H7 (cell line): ENCODE results near the gene CUX1. TPM values are rescaled to one million over a fixed set of nuclear protein-coding genes. Genes with fewer than 3 reads are reported as not detected.

ENCODE experiments used
- DNase-seq: peaks from one replicate; pipeline ENCODE4 v3.0.0; 2012
- H3K27me3 ChIP-seq: 2 replicates; pipeline ENCODE4 v1.6.0; 2011; ENCODE audit warnings: mild to moderate bottlenecking, low read length; ENCODE audit not compliant: control insufficient read depth, insufficient read depth
- H3K36me3 ChIP-seq: replicated peaks from 2 replicates; pipeline ENCODE4 v1.5.1; 2011; ENCODE audit warnings: low read length; ENCODE audit not compliant: control insufficient read depth, insufficient read depth
- H3K4me3 ChIP-seq: 2 replicates; pipeline ENCODE4 v1.5.1; 2011; ENCODE audit warnings: low read depth, mild to moderate bottlenecking, control low read depth, low read length, moderate library complexity; ENCODE audit not compliant: insufficient read depth
- total RNA-seq: library from RNA; depleted of rRNA; stranded (reverse); fragments of >200 nt; shearing (Covaris generic); gene quantifications from 2 replicates; pipeline ENCODE4 v1.2.3, GENCODE V29; 2014

The CUX1 gene
- total RNA-seq, 1 experiment from 2014 or later = 28.2 TPM

DNA sequence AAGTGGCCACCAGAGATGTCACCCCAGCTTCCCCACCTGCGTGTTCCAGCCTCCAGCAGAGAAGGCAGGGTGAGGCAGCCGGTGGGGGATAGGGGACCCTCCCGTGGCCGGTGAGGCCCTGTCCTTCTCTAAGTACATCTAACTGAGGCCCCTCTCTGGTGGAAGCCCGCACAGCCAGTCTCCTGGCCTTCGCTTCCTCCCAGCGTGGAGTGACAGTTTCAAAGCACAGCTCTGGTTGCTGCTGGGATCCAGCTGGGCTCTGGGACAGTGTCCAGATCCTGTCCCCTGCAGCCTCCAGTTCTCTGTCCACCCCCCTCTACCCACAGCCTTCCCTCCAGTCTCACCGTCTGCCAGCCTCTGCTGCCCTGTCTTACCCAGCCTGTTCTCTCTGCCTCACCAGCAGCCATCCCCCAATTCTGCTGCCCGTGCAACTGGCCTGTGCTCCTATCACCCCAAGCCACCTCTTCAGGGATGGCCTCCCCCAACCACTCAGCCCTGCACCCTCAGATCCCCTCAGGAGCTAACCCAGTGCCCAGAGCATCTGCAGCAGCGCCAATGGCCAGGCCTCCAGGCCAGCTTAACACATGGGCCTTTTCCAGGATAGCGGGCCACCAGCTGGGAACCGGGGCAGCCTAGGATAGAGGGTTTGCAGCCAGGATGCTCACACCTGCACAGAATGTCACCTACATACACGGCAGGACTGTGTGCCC, 452.9 kb downstream of the CUX1 start:
- Histone ChIP-seq H3K4me3 (no peak overlapping the region), H3K36me3 (no peaks in the 10 kb centered on the region), H3K27me3 (no peaks in the 10 kb centered on the region)
- no peak for DNase-seq

DNA sequence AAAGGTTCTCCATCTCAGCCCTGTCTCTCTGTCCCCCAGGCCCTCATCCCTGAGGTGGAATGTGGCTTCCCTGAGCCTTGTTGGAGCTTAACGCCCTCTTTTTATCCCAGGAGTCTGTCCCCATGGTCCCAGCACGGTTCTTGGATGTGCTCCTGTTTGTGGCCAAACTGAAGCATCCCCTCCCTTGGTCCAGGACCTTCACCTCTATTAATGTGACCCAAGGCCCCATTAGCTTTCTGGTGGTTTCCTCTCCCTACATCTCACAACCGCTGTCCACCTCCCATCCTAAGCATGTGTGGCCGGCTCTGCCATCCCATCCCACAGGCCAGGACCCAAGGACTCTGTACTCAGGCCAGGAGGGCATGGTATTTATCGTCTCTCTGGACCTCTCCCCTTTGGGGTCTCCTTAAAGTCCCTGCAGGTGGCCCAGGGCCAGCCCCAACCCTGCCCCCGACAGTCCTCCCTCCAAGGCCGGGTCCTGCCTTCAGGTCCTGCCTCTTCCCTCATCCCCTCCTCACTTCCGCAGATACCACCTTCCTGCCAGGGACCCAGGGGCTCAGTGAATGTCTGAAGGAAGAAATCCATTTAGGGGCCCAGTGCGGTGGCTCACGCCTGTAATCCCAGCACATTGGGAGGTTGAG, 453.9 kb downstream of the CUX1 start:
- DNase-seq = no peak
- Histone ChIP-seq H3K27me3 (no peaks in the 10 kb centered on the region), H3K36me3 (no peaks in the 10 kb centered on the region), H3K4me3 (no peak overlapping the region)

DNA sequence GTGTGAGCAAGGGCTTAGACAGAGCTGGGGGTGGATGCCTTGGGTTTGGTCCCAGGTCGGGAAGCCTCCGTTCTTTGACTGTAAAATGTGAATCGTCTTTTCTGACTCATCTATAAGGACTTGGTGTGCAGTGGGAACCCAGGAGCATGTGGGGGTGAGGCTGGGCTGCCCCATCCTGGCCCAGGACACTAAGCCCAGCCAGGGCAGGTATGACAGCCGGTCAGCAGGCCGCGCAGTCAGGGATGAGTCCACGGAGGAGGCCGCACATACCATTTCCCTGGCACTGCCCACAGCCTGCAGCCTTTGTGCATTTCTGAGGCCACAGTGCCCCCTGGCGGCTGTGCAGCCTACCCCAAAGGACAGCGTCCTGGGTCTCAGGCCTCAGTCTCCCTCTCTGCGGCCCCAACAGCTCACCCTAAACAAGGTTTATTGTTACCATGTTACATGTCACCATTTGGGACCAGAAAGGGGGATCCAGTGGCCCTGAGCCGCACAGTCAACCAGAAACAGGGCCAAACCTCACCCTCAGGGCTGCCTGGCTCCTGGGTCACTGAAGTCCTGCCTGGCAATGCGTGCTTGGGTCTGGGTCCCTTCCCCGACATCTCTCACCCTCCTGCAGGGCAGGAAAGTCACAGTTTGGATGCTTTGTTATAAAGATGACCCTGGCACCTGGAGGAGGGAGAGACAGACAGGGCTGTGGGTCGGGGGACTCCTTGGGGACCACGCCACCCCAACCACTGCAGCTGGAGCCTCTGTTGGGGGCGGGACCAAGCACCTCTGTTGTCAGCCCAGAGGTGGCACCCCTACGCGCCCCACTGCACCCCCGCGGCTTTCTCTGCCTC, 454.9 kb downstream of the CUX1 start:
- Histone ChIP-seq H3K36me3 (no peaks in the 10 kb centered on the region), H3K4me3 (no peak overlapping the region), H3K27me3 (no peaks in the 10 kb centered on the region)
- DNase-seq = peak; percentile 95

DNA sequence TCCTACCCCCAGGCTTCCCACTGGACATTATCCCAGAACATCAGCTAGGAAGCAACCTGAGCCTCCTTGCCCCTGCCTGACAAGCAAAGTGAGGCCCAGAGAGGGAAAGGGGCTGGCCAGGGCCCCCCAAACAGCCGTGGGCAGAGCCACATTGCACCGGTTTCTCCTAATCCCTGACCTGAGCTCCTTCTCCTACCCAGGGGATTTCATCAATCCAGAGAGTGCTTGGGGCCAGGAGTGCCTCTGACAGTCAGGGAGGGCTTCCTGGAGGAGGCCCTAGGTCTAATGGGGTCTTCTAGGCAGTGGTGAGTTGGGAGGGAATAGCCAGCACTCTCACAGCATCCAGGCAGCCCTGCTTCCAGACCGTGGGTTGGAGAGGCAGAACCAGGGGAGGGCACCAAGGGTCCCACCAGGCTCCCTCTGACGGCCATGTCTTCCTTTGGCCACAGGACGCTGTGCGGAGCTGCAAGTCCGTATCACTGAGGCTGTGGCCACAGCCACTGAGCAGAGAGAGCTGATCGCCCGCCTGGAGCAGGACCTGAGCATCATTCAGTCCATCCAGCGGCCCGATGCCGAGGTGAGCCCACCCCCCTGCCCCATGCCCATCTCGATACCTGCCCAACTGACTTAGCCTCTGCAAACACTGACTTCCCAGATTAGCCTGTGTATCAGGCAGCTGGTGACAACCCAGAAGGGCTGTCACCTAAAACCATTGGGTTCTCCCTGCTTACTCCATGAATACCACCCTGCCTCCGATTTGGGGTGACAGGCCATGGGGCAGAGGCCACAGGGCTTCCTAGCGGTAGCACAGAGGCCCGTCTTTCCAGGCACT, 455.7 kb downstream of the CUX1 start:
- Histone ChIP-seq H3K4me3 (no peak overlapping the region), H3K27me3 (no peaks in the 10 kb centered on the region), H3K36me3 (no peaks in the 10 kb centered on the region)
- no peak for DNase-seq

DNA sequence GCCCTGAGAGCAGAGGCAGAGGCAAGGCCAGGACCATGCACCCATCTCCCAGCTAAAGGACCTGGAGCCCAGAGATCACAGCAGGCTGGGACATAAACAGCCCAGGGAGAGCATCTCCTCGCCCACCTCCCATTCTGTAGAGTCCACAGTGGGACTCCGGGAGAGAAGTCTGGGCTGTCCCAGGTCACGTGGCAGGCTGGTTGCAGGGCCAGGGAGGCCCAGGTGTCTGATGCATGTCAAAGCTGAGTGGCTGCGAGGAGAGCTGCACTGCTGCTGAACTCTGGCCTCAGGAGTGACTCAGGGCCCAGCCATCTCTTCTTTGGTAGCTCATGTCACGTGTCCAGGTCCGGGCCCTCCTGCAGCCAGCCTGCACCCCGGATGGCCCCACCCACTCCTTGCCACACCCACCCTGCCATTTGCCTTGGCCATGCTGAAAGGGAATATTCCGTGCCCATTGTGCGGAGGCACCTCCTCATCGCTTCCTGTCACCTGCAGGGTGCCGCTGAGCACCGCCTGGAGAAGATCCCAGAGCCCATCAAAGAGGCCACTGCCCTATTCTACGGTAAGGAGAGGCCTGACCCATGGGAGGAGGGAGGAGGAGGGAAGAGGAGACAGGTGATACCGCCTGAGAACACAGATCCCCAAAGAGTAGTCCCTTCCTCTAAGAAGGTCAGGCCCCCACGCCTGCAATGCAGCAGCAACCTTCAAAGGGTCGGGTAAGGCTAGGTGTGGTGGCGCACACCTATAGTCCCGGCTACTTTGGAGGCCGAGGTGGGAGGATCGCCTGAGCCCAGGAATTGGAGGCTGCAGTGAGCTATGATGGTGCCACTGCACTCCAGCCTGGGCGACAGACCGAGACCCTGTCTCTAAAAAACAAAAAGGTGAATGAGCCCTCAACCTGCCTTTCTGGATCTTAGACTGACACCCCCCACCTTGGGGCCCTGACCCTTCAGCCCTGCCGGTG, 456.6 kb downstream of the CUX1 start:
- no peak for DNase-seq
- no peaks in the 10 kb centered on the region for H3K27me3 ChIP-seq
- H3K4me3 ChIP-seq = no peak overlapping the region

DNA sequence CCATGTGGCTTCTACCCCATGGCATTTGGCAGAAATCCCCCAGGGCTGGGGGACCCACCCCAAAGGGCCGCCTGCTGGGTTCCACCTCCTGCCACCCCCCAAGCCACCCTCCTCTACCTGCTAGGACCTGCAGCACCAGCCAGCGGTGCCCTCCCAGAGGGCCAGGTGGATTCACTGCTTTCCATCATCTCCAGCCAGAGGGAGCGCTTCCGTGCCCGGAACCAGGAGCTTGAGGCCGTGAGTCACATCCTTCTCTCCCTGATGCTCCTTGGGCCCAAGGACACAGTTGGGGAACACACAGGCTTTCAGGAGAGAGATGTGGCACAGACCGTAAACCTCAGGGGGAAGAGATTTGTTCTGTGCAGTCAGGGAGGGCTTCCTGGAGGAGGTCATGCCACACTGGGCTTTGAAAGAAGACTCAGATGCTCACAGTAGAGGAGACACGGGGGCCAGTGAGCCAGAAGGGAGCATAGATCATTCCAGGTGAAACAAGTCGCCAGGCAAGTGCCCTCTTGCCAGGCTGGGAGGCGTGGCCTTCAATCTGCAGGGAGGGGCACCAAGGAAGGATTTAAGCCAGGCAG, 457.8 kb downstream of the CUX1 start:
- no peaks in the 10 kb centered on the region for H3K36me3 ChIP-seq
- no peaks in the 10 kb centered on the region for H3K27me3 ChIP-seq
- DNase-seq = no peak
- H3K4me3 ChIP-seq = no peak overlapping the region

More for the DNA sequence above, 456.6 kb downstream of the CUX1 start:
- H3K36me3 ChIP-seq = no peaks in the 10 kb centered on the region

DNA sequence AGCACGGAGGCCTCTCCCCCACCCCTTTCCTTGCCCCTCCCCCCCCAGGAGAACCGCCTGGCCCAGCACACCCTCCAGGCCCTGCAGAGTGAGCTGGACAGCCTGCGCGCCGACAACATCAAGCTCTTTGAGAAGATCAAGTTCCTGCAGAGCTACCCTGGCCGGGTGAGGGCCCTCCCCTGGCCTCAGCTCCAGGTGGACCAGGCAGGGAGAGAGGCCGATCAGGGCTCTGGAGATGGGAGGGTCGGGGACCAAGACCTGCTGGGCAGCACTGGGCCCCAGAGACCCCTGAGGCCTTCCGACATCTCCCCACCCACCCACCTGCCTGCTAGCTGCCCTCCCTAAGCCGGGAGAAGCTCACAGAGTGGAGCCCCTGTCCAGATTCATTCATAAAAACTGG, 460.5 kb downstream of the CUX1 start:
- DNase-seq = no peak
- H3K36me3 ChIP-seq = no peaks in the 10 kb centered on the region
- no peaks in the 10 kb centered on the region for H3K27me3 ChIP-seq
- no peak overlapping the region for H3K4me3 ChIP-seq

DNA sequence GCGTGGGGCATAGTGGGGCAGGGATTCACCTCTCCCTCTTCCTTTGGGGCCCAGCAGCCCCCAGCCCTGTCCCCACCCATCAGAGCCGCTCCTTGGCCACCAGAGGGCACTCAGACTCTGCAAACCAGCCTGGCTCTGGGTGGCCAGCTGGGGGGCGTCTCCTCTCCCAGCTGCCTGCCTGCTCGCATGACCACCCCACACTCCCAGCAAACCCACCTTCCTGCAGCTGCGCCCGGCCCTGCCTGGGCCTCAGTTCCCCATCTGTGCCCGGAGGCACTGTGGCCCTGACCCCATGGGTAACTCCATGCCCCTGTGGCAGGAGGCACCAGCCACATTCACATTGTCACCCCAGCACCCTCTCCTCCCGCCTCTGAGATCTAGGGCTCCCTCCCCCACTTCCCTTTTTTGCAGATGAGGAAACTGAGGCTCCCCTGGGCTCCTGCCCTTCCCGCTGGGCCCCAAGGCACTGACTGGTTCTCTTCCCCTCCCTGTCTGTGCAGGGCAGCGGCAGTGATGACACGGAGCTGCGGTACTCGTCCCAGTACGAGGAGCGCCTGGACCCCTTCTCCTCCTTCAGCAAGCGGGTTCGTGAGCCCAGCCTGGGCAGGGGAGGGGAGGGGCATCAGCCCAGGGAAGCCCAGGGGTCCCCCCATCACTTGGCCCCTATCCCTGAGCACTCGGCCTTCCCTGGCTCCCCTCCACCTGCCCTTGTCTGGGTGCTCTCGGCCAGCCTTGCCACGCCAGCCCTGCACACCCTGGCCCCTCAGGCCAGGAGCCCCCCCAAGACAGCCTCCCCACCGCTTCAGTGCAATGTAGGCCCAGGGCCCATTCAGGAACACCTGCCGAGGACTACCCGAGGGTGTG, 462.3 kb downstream of the CUX1 start:
- Histone ChIP-seq H3K4me3 (no peak overlapping the region), H3K36me3 (no peaks in the 10 kb centered on the region), H3K27me3 (no peaks in the 10 kb centered on the region)
- peak; percentile 98 for DNase-seq

DNA sequence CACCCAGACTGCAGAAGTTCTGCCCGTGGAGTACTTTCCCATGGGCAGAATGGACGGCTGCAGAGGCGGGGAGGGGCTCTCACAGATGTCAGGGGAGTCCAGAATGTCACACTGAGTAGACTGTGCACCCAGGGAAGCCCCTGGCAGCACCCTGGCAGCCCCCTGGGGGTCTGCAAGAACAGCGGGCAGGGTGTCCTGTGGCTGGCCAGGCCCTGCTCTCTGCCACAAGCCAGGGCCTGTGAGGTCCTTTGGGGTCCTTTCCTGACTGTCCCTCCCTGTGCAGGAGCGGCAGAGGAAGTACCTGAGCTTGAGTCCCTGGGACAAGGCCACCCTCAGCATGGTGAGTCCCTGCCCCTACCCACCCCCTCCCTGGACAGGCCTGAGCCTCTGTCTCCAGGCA, 463.1 kb downstream of the CUX1 start:
- H3K36me3 ChIP-seq = no peaks in the 10 kb centered on the region
- H3K4me3 ChIP-seq = no peak overlapping the region
- H3K27me3 ChIP-seq = no peaks in the 10 kb centered on the region
- DNase-seq = no peak

DNA sequence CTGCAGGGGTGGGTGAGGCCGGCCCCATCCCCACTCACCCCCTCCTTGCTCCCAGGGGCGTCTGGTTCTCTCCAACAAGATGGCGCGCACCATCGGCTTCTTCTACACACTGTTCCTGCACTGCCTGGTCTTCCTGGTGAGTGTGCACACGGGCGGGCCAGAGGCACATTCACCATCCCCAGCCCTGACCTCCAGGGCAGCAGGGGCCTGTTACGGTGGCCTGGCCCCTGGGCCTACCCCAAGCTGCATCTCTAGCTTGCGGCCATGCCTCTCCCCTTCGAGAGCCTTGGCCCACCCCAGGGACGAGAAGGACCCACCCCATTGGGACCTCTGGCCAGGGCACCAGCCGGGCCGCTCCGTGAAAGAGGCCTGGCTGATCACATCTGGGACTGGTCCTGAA, 464.4 kb downstream of the CUX1 start:
- no peak for DNase-seq
- H3K27me3 ChIP-seq = peaks cover 1% of the 10 kb centered on the region; the same call in 1 of the 2 replicates
- no peak overlapping the region for H3K4me3 ChIP-seq
- H3K36me3 ChIP-seq = no peaks in the 10 kb centered on the region

DNA sequence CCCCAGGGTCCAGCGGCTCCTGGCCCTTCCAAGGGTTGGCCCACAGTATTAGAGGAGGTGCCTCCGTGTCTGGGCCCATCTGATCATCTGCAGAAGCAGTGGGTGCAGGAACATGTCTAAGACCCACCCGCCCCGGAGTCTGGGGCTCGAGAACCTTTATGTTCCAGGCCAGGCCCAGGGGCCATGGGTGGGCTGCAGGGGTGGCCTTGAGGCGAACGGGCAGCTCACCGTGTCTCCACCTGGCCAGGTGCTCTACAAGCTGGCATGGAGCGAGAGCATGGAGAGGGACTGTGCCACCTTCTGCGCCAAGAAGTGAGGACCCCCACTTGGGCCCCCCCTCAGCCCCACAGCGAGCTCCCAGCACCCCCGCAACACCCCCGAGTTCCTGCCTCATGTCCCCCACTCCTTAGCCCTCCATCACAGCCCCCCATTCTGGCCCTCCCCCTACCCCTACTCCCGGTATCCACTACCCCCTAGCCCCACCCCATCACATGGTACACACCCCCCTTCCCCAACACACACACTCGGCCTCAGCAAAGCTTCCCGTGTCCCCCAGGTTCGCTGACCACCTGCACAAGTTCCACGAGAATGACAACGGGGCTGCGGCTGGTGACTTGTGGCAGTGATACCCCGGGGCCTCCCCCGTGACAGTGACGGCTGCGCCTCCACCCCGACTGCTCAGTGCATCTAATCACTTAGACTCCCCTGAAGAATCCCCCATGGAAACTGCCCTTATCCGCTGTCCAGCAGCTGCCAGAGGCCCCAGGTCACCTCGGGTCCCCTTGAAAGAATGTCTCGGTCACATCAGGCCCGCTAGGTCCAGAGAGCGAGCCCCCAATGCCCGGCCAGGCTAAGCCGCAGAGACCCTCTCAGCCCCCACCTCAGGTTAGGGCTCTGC, 465.3 kb downstream of the CUX1 start:
- Histone ChIP-seq H3K36me3 (no peaks in the 10 kb centered on the region), H3K4me3 (no peak overlapping the region), H3K27me3 (peaks cover 3% of the 10 kb centered on the region; the same call in 1 of the 2 replicates)
- no peak for DNase-seq
